ENCODE data around the gene LCAT. TPM values are rescaled to one million over a fixed set of nuclear protein-coding genes. Genes with fewer than 3 reads are reported as not detected.

LCAT gene
- total and polyA plus RNA-seq, 2 donors (not counting 1 experiment from before 2014, with no cell fraction given), result 7.6 to 16.3 TPM

DNA sequence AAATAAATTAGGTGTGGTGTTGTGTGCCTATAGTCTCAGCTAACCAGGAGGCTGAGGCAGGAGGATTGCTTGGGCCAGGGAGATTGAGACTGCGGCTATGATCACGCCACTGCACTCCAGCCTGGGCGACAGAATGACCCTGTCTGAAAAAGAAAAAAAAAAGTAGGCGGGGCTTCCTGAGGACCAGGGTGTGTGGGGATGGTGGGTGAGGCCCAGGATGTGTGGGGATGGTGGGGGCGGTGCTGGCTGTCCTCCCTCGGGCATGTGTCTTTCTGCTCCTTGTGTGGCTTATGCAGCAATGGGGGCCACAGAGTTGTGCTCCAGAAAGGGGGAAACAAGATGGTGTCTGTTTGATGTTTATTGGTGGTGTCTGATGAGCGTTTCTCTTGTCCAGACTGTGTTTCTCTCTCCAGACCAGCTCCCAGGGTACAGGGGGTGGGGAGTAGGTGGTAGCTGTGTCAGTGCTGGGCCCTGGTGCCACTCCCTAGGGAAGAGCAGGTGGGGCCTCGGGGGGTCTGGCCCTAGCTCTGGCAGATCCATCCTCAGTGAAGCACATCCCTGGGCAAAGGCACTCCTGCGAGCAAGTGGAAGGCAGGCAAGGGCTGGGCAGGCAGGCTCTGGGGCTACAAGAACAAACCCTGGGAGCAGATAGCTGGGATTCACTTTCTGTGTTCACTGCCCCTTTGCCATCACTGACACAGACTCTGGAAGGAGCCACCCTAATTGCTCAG lies 2.3 kb downstream of the LCAT start:
- Histone ChIP-seq H3K36me3 (replicated peaks in 1 of 2; ENCODE audit: control extremely low read depth in 1 of 2, control insufficient read depth in 1 of 2, extremely low read depth in 1 of 2, insufficient read depth in 2 of 2, low read length in 1 of 2) (peaks cover 0 to 7% of the 10 kb centered on the region in 2 experiments), H3K27ac (ENCODE audit: low read length in 2 of 2) (no peak overlapping the region), H3K79me2 (ENCODE audit: control insufficient read depth, insufficient read depth, low read length) (peaks cover 61% of the 10 kb centered on the region), H3K9me3 (ENCODE audit: control extremely low read depth in 1 of 3, control insufficient read depth in 2 of 3, insufficient read depth in 1 of 3, low read length in 2 of 3) (no peaks in the 10 kb centered on the region), H3K4me2 (replicated peaks; ENCODE audit: low read depth, low read length, poor library complexity, severe bottlenecking) (no peak overlapping the region), H3K4me1 (ENCODE audit: control insufficient read depth in 2 of 2, insufficient read depth in 2 of 2, low read length in 2 of 2) (peaks cover 18 to 38% of the 10 kb centered on the region in 2 donors), H3K9ac (ENCODE audit: low read length) (no peak overlapping the region), H3K27me3 (replicated peaks in 1 of 4; ENCODE audit: control extremely low read depth in 1 of 4, control insufficient read depth in 3 of 4, insufficient read depth in 4 of 4, low read length in 3 of 4) (no peaks in the 10 kb centered on the region), H2AFZ (ENCODE audit: insufficient read depth, low read depth, low read length, poor library complexity, severe bottlenecking) (no peak overlapping the region), H3K4me3 (ENCODE audit: control extremely low read depth in 1 of 5, extremely low read depth in 1 of 5, insufficient read depth in 1 of 5, low read depth in 2 of 5, low read length in 4 of 5) (no peak overlapping the region), H4K20me1 (ENCODE audit: control insufficient read depth, insufficient read depth, low read length, poor library complexity, severe bottlenecking) (peaks cover 11% of the 10 kb centered on the region)
- WGBS (ENCODE audit: insufficient coverage), result 88% methylated on average over 9 of the region's 9 CpGs
- Mint-ChIP-seq H3K27ac (no peak overlapping the region), H3K27me3 (no peaks in the 10 kb centered on the region), H3K4me1 (peaks cover 22% of the 10 kb centered on the region), H3K4me3 (no peak overlapping the region), H3K9me3 (ENCODE audit: insufficient read depth) (no peaks in the 10 kb centered on the region)
- DNase-seq (no peak), ATAC-seq (ENCODE audit: low read depth) (no peak)
- intact Hi-C loops (cut with micrococcal nuclease), result no loop called here
- POLR2A ChIA-PET, result interaction anchor here (0.5 to 1.4 kb wide), 3 partner anchors 22 to 377 kb away, joined by 3 to 5 read pairs (median 4); no protein-coding TSS in a partner anchor
- CTCF ChIA-PET, result interaction anchor here (0.7 to 2.9 kb wide), 14 partner anchors 8 to 126 kb away, joined by 3 to 12 read pairs (median 4); partner anchors contain the start of gene NRN1L
- TF ChIP-seq, protein P1, sequence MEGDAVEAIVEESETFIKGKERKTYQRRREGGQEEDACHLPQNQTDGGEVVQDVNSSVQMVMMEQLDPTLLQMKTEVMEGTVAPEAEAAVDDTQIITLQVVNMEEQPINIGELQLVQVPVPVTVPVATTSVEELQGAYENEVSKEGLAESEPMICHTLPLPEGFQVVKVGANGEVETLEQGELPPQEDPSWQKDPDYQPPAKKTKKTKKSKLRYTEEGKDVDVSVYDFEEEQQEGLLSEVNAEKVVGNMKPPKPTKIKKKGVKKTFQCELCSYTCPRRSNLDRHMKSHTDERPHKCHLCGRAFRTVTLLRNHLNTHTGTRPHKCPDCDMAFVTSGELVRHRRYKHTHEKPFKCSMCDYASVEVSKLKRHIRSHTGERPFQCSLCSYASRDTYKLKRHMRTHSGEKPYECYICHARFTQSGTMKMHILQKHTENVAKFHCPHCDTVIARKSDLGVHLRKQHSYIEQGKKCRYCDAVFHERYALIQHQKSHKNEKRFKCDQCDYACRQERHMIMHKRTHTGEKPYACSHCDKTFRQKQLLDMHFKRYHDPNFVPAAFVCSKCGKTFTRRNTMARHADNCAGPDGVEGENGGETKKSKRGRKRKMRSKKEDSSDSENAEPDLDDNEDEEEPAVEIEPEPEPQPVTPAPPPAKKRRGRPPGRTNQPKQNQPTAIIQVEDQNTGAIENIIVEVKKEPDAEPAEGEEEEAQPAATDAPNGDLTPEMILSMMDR (IDR thresholded peaks at IDR 0.05), result no peak
- TF ChIP-seq EZH2 (IDR thresholded peaks at IDR 0.05; ENCODE audit: borderline replicate concordance, insufficient read depth, low read depth, low read length, poor library complexity, severe bottlenecking), result no peak

Measured in B cell (primary cell).